CD4-positive, alpha-beta T cell treated with Interleukin-15 for 1 hour (primary cell): ENCODE results near the gene PSMD8.
"Not testable (repeated sequence)": the region's sequence is repeated elsewhere in the genome, so short reads cannot be mapped to it uniquely, and the experiment has no call there.

Experiments used
- DNase-seq: peaks from one replicate; pipeline ENCODE4 v3.0.0-alpha.2; 2020

Gene PSMD8

DNA sequence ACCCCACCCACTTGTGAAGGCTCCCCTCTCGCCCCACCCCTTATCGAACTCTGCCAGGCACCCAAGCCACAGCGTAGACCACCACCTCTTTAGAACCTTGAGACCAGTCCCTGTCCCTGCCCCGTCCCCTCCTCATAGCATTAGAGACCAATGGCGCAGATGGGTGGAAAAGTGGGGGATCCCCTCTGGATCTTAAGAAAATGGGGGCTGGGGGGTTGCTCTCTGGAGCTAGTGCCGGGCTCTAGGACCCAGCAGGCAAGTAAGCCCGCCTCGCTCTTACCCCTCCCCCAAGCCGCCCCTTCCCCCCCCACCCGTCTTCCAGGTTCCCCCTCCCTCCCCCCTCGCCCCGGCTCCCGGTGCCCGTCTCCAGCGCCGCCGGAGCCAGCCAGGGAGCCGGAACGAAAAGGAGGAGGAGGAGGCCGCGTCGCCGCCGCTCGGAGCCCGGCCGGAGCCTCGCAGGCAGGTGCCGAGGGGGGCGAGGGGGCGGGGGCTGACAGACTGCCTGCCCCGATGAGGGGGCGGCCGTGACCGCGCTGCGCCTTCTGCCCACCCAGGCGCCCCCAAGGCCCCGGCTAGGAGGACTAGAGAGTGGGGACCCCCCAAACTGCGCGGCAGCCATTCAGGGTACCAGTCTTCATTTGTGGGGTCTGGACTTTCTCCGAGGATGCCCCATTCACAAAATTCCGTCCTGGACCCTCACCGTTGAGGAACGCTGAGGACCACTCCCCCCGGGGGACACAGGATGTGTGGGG is 14.2 kb downstream of the PSMD8 start, which contains the start of gene SPRED3:
TSS of gene SPRED3 (plus strand) at position 349 of the 752 bp plus-strand sequence. CDS start 1,606 bp downstream, outside the sequence.
- DNase-seq: no peak

DNA sequence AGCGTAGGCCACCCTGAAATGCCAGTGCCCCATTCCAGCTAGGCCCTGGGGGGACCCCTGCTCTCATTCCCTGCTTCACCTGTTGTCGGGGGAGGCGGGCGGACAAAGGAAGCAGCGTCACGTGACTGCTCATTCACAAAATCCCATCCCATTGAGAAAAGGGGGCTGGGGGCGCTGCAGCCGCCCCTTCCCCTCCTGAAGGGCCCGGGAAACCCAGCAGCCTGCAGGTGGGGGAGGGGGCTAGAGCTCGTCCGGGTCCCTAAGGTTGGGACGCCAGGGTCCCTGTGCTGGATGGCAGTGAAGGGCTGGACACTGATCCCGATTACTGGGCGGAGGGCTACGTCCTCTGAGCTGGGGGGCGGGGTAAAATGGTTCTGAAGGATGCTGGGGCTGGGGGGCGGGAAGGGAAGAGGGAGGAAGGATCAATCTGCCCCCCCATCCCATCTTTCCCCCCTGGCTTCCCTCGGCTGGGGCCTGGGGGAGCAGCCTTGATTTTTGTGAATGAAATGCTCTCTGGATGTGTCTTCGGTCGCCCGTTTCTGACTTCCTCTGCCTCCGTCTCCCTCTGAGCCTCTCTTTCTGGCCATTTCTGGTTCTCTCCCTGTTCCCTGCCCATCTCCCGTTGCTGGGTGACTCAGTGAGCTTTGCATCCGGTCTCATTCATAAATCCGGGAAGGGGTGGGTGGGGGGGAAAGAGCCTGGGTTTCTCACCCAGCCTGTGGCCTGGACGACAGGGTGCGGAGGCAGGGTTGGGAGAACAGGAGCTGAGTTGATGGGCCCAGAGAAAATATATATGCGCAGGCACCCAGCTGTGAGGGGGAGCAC is 14.9 kb downstream of the PSMD8 start:
- no peak for DNase-seq

DNA sequence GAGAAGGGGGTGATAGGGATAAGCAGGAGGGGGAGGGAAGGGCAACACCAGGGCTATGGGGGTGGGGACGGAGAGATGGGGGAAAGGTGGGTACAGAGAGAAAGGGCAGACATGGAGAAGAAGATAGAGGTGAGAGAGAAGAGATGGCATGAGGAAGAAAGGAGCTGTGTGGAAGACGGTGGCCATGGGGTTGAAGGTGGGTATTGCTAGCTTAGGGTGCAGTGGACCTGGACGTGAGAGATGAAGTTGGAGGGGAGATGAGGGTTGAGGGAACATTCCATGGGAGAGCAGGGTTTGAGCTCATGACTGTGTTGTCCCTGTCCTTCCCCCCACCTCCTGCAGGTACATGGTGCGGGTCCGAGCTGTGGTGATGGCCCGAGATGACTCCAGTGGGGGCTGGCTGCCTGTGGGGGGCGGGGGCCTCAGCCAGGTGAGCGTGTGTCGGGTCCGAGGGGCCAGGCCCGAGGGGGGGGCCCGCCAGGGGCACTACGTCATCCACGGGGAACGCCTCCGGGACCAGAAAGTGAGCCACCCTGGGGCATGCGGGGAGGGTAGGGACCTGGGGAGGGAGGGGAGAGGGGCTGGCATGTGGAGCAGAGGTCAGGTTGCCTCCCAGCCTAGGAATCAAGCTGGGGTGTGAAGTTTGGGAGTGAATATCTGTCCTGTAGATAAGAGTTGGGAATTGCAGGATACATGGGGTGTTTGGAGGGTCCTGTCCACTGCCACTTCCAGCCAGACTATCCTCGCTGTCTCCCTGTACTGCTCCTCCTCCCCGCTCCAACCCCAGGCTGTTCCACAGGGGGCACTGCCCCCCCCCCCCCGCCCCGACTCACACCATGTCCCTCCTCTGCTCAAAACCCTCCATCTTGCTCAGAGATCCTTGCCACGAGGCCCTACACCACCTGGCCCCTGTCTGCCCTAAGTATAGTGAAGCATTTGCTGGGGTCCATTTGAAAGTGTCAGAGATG is 15.9 kb downstream of the PSMD8 start:
- no peak for DNase-seq

DNA sequence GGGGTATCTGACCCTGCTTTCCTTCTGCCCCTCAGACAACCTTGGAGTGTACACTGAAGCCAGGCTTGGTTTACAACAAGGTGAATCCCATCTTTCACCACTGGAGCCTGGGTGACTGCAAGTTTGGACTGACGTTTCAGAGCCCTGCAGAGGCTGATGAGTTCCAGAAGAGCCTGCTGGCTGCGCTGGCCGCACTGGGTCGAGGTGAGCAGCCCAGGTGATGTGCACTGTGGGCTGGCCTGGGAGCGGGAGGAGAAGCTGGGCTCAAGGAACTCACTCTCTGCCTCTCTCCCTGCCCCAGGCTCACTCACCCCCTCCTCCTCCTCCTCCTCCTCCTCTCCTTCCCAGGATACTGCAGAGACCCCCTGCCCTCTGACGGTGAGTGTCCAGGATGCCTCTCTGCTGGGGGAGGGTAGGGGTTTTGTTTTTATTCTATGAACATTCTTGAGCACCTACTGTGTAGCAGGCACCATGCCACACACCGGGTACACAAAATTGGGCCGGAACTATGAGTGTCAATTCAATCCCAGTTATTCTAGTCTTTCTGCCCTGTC is 17.6 kb downstream of the PSMD8 start:
- DNase-seq: no peak

DNA sequence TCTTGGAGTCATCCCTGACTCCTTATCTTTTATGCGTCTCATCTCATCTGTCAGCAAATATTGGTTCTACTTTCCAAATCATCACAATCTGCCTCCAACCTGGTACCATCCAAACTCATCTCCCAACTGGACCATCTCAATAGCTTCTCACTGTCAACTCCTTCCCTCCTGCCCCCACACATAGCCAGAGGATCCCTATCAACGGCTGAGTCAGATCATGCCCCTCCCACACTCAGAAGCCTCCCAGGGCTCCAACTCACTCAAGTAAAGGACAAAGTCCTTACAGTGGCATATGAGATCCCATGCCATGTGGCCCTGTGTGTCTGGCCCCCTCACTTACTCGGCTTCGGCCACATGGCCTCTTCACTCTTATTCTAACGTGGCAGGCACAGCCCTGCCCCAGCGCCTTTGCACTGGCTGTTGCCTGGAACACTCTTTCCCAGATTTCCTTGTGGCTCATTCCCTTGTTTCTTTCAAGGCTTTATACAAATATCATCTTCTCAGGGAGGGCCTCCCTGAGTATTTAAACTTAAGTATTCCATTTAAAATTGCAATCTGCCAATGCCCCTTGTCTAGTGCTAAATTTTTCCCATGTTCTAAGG is 18.4 kb downstream of the PSMD8 start:
- no peak for DNase-seq

DNA sequence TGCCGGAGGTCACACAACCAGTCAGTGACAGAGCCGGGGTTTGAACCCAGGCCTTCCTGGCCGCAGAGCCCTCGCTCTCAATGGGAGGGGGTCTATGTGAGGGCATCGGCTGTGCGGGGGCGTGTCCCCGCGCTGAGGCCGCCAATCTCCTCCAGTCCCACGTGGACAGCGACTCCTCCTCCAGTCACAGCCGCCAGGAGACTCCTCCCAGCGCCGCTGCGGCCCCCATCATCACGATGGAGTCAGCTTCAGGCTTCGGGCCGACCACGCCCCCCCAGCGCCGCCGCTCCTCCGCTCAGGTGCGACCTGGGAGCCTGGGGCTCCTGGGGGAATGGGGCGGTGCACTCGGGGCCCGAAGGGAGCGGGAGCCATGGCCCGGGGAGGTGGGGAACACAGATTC is 20.1 kb downstream of the PSMD8 start:
- peak; percentile 78 for DNase-seq

DNA sequence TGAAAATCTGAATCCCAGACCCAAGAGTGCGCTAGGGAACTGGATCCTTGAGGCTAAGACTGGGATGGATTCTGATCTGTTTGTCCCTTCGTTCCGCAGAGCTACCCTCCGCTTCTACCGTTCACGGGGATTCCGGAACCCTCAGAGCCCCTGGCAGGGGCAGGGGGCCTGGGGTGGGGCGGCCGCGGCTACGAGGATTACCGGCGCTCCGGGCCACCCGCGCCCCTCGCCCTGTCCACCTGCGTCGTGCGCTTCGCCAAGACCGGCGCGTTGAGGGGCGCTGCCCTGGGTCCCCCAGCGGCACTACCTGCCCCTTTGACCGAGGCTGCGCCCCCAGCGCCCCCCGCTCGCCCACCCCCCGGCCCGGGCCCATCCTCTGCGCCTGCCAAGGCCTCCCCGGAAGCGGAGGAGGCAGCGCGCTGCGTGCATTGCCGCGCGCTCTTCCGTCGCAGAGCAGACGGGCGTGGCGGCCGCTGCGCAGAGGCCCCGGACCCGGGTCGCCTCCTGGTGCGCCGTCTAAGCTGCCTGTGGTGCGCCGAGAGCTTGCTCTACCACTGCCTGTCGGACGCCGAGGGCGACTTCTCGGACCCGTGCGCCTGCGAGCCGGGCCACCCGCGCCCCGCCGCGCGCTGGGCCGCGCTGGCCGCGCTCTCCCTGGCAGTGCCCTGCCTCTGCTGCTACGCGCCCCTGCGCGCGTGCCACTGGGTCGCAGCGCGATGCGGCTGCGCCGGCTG is 21.2 kb downstream of the PSMD8 start:
- DNase-seq: peak; percentile 29

DNA sequence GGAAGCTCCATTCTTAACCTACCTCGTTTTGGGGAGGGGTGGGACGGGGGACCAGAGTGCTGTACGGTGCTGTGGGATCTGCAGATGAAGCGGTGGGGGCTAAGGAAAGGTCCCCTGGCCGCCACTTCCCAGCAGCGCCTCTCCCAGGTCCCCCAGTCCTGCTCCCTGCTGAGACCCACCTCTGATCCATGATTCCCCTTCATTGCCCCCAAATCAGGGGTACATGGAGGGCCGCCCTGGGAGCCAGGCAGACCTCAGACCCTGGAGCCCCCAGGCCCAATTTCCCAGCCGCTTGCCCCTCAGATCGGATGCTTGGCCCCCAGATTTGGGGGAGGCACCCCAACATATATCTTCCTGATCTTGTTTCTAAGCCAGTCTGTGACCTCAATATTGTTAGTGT is 24.7 kb downstream of the PSMD8 start:
- DNase-seq: no peak

DNA sequence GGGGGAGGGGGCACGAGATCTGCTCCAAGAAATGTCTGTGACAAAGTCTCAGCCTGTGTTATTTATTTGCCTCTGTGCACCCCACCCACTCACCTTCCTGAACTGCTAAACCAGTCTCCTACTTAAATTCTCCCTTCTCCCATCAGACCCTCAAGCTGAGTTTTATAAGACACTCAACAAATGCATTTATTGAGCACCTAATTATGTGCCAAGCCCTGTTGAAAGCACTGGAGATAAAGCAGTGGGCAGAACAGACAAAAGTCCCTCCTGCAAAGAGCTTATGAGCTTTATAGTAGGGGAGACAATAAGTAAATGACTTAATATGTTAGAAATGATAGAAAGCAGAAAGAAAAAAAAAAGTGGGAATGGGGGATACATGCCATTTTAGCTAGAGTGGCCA is 25.2 kb downstream of the PSMD8 start:
- DNase-seq: no peak

DNA sequence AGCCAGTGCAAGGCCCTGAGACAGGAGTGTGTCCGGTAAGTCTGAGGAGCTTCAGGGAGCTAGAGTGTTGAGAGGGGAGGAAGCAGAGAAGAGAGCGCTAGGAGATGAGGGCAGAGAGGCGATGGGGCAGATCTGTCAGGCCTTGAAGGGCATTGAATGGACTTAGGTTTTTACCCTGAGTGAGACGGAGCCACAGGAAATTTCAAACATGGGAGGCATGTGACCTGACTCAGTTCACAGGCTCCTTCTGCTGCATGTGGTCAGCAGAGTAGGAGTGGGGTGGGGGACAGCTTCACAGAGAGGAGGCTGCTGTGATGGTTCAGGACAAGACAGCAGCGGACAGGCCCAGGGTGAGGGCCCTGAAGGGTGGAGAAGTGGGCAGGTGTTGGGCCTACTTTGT is 26.0 kb downstream of the PSMD8 start:
- no peak for DNase-seq

DNA sequence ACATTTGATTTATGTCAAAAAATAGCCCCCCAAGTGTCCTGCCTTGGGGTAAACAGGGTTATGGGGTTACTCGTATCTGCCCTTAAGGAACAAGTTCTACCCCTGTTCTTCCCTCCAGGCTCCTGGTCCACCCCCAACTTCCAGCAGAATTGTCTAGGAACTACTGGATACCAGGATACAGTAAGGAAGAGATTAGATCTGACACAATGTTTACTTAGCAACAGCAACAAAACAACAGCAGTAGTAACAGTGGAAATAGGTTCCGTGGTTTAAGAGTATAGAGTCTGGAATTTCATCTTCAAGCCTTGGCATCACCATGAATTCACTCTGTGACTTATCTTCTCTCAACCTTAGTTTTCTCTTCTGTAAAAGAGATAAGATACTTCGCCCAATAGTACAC is 26.8 kb downstream of the PSMD8 start:
- no peak for DNase-seq

DNA sequence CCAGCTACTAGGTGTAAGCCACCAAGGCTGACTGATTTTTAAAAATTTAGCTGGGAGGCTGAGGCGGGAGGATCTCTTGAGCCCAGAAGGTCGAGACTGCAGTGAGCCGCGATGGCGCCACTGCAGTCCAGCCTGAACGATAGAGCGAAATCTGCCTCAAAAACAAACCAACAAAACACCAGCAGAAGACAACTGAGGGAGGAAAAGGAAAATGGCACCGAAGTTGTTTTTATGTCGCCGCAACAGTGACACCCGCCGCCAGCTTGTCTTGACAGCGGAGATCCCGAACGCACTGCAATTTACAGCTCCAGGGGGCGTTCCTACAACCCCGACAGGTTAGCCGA is 28.2 kb downstream of the PSMD8 start:
- DNase-seq: no peak

DNA sequence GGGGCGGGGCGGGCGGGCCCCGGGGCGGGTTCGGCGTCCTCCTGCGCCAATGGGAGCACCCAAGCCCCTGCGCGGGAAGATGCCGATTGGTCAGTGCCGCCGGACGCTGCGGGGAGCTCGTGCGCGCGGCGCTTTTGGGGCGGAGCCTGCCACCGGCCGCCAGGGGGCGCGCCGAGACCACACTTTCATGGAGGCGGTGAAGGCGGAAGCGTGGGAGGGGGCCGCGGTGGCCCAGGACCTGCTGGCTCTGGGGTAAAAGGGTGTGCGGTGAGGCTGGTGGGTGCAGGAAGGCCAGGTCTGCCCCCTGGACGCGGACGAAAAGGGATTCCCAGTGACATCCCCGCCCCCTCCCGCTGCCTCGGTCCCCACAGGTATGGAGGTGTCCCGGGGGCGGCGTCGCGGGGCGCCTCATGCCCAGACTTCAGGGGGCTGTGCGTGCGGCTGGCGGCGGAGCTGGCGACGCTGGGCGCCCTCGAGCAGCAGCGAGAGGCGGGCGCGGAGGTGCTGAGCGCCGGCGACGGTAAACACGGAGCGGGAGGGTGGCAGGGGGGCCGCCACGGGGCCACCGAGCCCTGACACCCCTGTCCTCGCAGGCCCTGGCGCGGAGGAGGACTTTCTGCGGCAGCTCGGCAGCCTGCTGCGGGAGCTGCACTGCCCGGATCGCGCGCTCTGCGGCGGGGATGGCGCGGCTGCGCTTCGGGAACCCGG is 28.8 kb downstream of the PSMD8 start, which contains the start of gene FAM98C:
TSS of gene FAM98C (plus strand) at position 127 of the 708 bp plus-strand sequence. CDS start at position 188, 61 bp downstream.
- peak; percentile 98 for DNase-seq

DNA sequence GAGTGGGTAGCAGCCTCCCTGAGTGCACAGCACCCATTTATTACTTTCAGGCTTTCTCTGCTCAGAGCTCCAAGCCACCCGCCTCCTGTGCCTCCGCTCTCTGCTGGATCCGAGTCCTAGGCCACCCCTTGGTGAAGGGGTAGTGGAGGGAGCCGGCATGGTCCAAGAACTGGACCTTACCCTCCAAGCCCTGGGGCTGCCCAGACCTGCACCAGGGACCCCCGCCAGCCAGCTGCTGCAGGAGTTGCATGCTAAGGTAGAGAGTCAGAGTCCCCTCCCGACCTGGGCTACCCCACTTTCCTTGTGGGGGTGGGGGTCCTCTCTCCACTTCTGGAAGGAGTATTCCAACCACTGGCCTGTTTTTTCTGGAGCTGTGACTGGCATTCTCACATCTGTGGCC is 30.5 kb downstream of the PSMD8 start:
- DNase-seq: no peak

DNA sequence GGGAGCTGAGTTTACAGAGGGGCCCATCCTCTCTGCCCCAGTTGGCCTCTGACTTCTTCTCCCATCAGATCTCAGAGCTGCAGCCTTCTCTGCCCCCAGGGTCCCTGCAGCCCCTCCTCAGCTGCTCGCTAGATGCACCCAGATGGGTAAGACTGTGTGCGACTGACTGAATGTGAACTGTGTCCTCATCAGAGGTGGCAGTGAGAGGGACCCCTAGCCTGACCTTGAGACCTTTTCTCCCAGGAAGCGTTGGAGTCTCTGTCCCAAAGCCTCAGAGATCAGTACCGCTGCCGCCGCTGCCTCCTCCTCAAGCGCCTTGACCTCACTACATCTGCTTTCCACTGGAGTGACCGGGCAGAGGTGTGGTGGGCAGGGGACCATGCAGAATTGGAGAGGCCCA is 30.9 kb downstream of the PSMD8 start:
- DNase-seq: no peak

DNA sequence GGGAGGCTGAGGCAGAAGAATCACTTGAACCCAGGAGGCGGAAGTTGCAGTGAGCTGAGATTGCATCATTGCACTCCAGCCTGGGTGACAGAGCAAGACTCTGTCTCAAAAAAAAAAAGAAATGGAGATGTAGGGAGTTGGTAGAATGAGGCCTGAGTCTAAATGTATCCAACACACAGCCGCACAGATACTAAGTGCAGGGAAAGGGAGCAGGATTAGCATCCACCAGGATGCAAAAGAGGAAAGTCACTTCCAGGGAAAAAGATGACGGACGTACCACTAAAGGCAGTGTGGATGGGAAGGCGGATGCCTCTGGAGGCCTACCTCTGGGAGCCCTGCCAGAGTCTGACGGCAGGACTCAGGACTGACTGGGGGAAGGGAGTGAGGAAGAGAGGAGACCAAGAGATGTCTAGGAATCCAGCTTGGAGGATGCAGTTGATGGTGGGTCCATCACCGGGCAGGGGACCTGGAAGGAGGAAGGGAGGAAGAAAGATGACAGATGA is 35.3 kb downstream of the PSMD8 start:
- no peak for DNase-seq

DNA sequence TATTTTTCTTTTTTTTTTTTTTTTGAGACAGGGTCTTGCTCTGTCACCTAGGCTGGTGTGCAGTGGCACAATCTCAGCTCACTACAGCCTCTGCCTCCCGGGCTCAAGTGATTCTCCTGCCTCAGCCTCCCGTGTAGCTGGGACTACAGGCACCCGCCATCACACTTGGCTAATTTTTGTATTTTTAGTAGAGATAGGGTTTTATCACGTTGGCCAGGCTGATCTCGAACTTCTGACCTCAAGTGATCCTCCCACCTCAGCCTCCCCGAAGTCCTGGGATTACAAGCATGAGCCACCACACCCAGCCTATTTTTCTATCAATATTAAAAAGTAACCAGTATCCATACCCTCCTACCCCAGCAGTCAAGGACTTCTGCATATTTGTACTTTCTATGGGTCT is 36.0 kb downstream of the PSMD8 start:
- DNase-seq: not testable (repeated sequence)

DNA sequence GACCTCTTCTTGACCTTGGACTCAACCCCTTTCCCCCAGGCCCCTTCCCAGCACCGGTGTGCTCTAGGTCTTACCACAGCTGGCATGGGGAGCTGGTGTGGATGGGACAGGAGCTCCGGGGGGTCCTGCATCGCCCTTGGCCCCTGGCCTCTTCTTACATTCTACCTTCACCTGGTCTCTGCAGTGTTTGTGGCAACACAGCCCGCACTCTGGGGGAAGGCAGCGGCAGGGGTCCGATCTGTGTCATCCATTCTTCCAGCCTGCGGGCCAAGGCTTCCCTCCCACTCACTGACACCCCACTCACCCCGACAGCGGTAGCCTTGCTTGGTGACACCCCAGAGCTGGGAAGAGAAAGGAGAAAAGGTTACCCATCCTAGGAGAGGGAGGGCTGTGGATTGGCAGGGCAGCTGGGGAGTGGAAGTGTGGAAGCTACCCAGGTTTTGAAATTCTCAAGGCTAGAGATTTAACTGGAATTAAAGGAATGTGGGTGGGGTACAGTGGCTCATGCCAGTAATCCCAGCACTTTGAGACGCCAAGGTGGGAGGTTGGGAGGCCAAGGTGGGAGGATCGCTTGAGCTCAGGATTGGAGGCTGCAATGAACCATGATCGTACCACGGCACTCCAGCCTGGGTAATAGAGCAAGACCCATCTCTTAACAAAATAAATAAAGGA is 36.8 kb downstream of the PSMD8 start:
- DNase-seq: no peak

DNA sequence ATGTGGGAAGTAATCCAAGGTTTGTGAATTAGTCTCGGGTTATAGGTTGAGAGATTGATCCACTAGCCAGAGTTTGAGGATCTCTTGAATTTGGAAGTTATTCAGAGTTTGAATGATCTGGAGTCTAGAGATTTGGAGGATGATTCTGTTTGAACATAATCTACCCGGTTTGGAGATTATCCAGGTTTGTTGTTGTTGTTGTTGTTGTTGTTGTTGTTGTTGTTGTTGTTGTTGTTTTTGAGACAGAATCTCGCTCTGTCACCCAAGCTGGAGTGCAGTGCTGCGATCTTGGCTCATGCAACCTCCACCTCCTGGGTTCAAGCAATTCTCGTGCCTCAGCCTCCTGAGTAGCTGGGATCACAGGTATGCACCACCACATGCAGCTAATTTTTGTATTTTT is 37.5 kb downstream of the PSMD8 start:
- DNase-seq: not testable (repeated sequence)

DNA sequence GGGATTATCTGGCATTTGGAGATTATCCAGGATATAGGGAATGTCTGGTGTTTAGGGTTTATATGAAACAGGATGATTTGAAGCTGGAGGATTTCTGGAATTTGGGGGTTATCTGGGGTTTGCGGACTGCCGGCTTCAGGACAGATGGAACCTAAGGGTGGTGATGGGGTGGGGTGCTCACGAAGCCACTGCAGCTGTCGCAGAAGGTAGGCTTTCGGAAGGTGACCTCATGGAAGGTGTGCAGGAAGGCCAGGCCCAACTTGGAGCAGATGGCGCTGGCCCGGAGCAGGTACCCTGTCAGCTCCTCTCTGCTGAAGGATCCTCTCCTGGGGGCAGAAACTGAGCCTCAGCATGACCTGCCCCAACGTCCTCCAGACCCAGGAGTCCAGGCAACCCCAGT is 38.1 kb downstream of the PSMD8 start:
- no peak for DNase-seq
